Measurements from ENCODE around the gene DNAJC5.
"Not testable (repeated sequence)": the region's sequence is repeated elsewhere in the genome, so short reads cannot be mapped to it uniquely, and the experiment has no call there.

The DNAJC5 gene, protein sequence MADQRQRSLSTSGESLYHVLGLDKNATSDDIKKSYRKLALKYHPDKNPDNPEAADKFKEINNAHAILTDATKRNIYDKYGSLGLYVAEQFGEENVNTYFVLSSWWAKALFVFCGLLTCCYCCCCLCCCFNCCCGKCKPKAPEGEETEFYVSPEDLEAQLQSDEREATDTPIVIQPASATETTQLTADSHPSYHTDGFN

DNA sequence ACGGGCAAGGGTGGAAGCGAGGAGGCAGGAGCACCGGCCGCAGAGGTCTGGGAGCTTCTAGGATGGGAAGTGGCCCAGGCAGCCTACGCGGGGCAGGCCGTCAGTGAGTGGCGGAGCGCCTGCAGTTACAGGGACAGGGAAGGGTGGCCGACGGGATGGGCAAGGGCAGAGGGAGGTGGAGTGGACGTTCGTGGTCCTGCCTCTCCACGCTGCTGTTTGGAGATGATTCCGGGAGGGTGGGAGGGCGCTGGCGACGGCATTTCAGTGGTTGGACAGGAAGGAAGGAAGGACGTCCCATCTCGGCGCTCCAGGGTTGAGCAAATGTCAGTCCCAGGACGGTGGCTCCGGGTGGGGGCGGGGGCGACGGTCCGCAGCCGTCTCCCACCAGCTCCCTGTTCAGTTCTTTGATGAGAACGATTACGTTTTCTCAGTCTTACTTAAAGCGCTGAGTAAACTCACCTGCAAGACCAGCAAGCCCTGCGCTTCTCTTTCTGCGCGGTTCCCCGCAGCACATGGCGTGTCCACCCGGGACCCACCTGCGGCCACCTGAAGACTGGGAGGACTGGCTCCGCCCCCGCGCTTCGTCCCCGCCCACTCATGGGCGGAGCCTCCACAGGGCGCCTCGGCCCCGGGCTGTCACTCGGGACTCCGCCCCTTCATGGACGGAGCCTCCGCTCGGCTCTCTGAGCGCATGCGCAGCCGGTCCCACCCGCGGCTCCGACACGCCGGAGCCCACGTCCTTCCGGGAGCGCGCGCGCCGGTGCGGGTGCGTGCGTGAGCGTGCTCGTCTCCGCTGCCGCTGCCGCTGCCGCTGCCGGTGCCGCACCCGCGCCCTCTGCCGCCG lies at the start of gene DNAJC5:
TSS of gene DNAJC5 (plus strand) at position 769 of the 844 bp plus-strand sequence. CDS start 33,220 bp downstream, outside the sequence.
- peak; percentile 100 for DNase-seq (ENCODE audit: low spot score)

- no peak for DNase-seq (ENCODE audit: low spot score)
These were observed 48.7 kb upstream of the DNAJC5 start for GRCh38 chr20:63846128-63846771.

DNA sequence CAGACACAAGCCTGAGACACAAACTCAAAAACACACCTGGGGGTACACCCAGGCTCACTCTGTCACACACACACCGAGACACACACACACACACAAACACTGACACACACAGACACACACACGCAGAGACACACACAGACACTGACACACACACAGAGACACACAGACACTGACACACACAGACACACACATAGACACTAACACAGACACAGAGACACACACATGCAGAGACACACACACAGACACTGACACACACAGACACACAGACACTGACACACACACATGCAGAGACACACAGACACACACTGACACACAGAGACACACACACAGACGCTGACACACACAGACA lies 48.1 kb upstream of the DNAJC5 start:
- no peak for DNase-seq (ENCODE audit: low spot score)

DNA sequence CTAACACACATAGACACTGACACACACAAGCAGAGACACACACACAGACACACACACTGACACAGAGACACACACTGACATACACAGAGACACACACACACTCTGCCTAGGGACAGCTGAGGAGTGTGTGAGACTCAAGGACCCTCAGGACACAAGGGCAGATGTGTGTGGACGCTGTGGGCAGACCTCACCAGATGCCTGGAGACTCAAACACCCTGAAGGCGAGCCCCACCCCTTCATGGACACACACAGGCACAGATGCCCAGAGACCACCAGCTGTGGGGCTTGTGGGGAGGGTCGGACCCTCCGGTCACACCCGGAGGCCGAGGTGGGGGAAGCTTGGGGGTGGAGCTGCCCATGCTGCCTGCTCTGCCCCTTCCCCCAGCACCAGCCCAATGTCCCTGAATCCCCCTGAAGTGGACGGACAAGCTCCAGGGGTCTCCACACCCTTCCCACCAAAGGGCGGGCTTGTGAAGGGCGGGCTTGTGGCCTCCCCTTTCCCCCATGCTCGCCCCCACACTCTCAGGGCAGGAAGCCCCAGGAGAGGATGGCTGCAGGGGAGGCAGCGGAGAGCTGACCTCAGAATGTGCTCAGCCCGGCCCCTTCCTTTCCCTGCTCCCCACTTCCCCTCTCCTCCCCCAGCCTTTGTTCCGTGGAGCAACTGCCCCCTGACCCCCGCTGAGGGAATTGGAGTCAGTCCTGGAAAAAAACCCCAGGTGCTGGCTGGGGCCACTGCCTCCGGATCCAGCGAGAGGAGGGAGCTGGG lies 47.5 kb upstream of the DNAJC5 start:
- no peak for DNase-seq (ENCODE audit: low spot score)

- no peak for DNase-seq (ENCODE audit: low spot score)
These were observed 46.7 kb upstream of the DNAJC5 start for GRCh38 chr20:63848003-63848911.

DNA sequence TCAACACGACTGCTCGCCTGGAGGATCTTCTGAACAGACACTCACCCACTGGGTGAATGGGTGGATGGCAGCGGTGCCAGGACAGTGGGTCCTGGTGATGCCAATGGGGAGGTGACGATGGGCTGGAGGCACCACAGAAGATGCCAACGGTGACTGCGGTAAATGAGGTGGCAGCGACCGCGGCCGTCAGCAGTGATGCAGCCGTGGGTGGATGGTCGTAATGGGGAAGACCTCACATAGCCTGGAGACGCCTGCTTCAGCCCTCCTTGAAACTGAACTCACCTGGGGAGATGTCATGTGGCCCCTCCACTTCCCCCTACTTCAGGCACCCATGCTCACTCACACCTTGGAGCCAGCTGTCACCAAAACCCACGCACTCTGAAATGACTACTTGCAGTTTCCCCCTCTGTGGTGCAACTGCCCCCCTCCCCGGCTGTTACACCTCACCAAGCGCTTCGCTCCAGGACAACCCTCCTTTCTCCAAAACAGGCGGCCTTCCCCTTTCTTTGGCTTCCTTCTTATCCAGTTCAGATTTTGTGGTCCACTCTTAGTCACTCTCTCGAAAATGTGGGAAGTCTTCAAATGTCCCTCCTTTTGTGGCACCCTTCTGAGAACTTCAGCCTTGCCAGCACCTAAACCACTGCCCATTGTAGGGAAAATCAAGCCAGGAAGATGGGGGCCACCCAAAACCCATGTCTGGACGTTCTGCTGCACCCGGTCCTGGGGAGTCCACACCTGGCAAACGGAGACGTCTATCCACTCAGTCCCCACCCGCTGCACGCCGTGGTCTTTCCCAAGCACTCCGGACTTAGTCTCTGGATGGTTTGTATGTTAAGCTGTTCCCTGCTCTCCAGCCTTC lies 44.0 kb upstream of the DNAJC5 start:
- DNase-seq (ENCODE audit: low spot score), result no peak

GRCh38 chr20:63851548-63851943 lies 43.4 kb upstream of the DNAJC5 start:
- not testable (repeated sequence) for DNase-seq (ENCODE audit: low spot score)

DNA sequence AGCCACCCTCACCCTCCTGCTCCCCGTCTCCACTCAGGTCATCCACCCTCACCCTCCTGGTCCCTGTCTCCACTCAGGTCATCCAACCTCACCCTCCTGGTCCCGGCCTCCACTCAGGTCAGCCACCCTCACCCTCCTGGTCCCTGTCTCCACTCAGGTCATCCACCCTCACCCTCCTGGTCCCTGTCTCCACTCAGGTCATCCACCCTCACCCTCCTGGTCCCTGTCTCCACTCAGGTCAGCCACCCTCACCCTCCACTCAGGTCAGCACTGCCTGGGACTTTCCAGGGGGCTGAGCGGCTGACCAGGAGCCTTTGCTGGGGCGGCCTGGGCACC lies 41.2 kb upstream of the DNAJC5 start:
- DNase-seq (ENCODE audit: low spot score), result not testable (repeated sequence)

DNA sequence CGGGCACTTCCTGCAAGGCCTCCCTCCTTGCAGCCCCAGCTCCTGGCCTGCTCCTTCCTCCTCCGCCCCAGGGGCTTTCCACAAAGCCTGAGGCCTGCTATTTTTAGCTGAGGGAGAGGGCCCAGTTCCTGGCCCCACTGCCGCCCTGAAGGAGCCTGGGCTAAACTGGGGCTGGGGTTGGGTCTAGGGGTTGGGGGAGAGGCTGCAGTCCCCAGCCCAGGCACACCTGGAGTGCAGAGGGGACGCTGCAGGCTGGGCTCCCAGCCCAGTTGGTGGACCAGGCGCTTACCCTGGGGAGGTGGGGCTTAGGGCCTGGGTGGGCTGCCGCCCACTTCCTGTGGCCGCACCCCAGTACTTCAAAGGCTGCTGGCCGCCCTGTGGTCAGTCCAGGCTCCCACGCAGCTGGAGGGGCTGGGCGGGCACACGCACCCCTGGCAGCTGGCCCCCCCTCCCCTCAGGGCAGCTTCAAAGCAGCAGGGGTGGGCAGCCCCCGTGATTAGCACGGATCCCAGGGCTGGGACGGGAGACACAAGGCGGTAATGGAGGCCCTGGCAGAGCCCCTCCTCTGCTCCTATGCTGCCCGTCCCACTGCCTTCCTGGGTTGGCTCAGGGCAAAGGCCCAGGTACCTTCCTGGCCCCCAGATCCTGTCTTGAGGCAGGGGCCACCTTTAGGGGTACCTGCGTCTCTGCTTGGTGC lies 40.7 kb upstream of the DNAJC5 start:
- DNase-seq (ENCODE audit: low spot score), result no peak

DNA sequence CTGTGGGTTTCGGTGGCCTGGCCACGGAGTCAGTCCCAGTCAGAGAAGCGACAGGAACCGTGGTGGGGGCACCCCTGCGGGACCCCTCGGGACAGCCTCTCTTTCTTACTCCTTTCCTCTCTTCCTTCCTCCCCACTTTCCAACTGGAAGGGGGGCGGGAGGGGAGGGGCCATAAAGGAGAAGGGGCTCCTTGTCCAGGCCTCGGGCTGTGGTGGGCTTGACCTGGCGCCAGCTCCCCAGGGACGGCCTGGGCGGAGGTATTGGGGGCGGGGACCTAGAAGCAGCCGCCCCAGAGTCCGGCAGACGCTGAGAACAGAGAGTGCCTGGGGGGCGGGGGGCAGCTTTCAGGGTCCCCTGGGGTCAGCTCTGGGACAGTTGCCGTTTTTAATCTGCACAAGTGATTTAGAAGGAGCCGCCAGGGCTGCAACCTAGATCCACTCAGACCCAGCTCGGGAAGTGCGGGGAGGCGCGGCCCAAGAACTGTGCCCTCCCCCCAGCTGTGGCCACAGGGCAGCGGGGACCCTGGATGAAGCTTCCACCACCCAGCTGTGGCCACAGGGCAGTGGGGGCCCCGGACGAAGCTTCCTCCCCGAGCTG lies 40.1 kb upstream of the DNAJC5 start:
- DNase-seq (ENCODE audit: low spot score), result no peak

GRCh38 chr20:63855363-63856097 lies 39.4 kb upstream of the DNAJC5 start:
- DNase-seq (ENCODE audit: low spot score), result no peak

GRCh38 chr20:63856098-63856511 lies 38.8 kb upstream of the DNAJC5 start:
- no peak for DNase-seq (ENCODE audit: low spot score)

DNA sequence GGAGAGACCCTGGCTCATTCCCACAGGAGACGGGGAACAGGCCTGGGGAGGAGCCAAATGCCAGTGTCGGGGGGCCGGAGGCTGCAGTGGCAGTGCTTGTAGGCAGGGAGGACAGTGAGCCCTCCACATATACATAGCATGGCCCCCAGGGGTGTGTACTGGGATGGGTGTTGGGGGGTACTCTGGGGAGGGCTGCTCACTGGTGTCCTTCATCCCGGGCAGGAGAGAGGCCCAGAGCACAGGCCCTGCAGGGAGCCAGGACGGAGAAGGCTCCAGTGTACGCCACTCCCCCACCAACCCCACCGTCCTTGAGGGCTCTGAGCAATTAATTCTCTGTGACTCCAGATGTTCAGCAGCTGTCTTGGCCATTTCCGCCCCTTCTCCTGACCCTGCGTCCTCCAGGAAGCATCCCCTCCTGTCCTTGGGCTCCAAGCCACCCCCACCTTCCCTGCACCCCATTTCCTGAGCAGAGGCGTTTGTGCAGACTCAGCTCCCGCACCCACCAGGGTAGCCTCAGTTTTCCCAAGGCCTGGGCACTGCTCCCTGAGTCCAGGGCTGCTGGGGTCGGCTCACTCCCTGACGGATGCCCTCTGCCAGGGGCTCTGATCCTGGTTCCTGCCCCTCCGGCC lies 37.0 kb upstream of the DNAJC5 start:
- no peak for DNase-seq (ENCODE audit: low spot score)

DNA sequence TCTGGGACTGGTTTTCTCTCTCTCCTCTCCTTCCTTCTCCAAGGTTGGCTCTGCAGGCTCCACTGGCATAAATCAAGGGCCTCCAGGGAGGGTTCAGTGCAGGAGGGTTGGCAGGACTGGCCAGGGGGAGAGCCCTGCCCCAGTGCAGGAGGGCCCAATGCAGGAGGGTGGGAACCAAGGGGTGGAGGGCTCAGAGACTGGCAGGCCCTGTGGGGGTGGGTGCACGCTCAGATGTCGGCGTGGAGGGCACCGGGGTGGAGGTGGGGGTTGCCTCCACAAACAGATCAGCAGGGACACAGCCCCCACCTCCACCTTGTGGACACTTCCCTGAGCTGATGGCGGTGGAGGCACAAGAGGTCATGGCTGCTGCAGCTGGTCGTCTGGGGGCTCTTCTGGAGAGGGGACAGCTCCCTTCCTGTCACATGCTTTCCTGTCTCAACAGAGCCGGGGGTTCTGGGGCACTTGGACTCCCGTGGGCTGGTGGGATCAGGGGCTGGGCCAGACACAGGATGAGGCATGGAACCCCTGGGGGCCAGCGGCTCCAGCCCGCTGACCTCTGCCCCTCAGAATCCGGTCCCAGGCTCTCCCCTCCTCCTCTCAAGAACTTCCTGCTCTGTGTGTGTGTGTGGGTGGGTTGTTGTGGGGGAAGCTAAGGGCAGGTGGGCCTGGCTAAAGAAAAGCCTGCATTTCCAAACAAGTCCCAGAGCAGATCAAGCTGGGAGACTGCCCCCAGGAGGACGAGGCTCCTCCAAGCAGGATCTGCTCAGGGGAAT lies 36.3 kb upstream of the DNAJC5 start:
- no peak for DNase-seq (ENCODE audit: low spot score)

- no peak for DNase-seq (ENCODE audit: low spot score)
These were observed 35.7 kb upstream of the DNAJC5 start for GRCh38 chr20:63859166-63859699.

DNA sequence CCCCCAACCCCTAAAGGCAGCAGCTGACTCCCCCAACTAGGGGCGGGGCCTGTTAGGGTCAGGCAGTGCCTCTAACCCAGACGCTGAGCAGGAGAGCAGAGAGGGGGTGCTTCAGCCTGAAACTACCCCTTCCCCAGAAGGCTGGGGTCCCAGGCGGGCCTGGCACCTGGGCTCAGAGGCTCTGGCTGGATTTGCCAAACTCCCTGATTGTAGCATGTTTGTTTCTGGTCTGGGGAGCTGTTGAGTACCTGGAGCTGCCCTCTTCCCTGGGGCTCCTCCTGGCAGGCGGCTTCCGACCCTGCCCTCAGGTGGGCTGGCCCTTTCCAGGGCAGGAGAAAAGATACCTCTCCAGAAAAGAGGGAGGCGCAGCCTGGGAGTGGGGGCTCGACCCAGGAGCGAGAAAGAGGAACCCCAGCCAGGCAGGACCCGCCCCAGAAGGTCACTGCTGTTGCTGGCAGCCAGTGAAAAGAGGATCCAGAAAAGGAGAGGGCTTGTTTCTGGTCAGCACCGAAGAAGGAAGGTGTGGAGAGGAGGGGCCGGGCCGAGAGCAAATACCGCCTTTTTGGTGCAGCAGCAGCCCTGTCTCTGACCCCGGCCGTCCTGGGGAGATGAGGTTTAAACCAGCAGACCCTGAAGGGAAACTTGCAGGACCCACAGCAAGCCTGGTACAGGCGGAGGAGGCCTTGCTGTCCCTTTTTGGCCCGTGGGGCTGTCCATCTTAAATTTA lies 34.4 kb upstream of the DNAJC5 start:
- no peak for DNase-seq (ENCODE audit: low spot score)

Data from GM03348 (cell line).